Endometrial microvascular endothelial cells (primary cell): ENCODE results near the gene LUC7L2. TPM values are rescaled to one million over a fixed set of nuclear protein-coding genes. Genes with fewer than 3 reads are reported as not detected.
"Not testable (repeated sequence)": the region's sequence is repeated elsewhere in the genome, so short reads cannot be mapped to it uniquely, and the experiment has no call there.

ENCODE experiments used
- in situ Hi-C: cut with HindIII; loops from 2 replicates; pipeline ENCODE4 v1.10.0; 2017; ENCODE audit warnings: low sequenced_read_pairs, low pct_unique_long_range_greater_than_20kb; ENCODE audit errors: inconsistent ontology term
- total RNA-seq: library from RNA; depleted of rRNA; stranded (reverse); fragments of >200 nt; gene quantifications from one replicate; pipeline ENCODE4 v1.2.3, GENCODE V29; 2015; ENCODE audit errors: inconsistent ontology term

Gene LUC7L2
- total RNA-seq, 1 donor from 2014 or later, result 42.9 TPM

GRCh38 chr7:139429735-139430134 lies 70.0 kb downstream of the LUC7L2 start:
- in situ Hi-C loops, result not testable (repeated sequence)

- in situ Hi-C loops, result no loop called here
Measured at GRCh38 chr7:139430443-139430842, 70.7 kb downstream of the LUC7L2 start.

GRCh38 chr7:139431010-139431409 lies 71.3 kb downstream of the LUC7L2 start:
- in situ Hi-C loops, result no loop called here

- in situ Hi-C loops, result no loop called here
Measured at GRCh38 chr7:139431459-139431858, 71.8 kb downstream of the LUC7L2 start.

- in situ Hi-C loops, result no loop called here
Measured at GRCh38 chr7:139436806-139437205, 77.1 kb downstream of the LUC7L2 start.

- in situ Hi-C loops, result no loop called here
Measured at GRCh38 chr7:139439375-139439774, 79.7 kb downstream of the LUC7L2 start.

GRCh38 chr7:139441961-139442360 lies 82.3 kb downstream of the LUC7L2 start:
- in situ Hi-C loops, result no loop called here

- in situ Hi-C loops, result no loop called here
Measured at GRCh38 chr7:139446051-139446890, 86.6 kb downstream of the LUC7L2 start.

- in situ Hi-C loops, result no loop called here
Measured at GRCh38 chr7:139450851-139451250, 91.2 kb downstream of the LUC7L2 start.

- in situ Hi-C loops, result no loop called here
Measured at GRCh38 chr7:139451638-139452037, 91.9 kb downstream of the LUC7L2 start.

GRCh38 chr7:139452958-139453672 lies 93.4 kb downstream of the LUC7L2 start:
- in situ Hi-C loops, result no loop called here

GRCh38 chr7:139453673-139454321 lies 94.1 kb downstream of the LUC7L2 start:
- in situ Hi-C loops, result no loop called here

- in situ Hi-C loops, result no loop called here
Measured at GRCh38 chr7:139455789-139456188, 96.1 kb downstream of the LUC7L2 start.

- in situ Hi-C loops, result no loop called here
Measured at GRCh38 chr7:139456511-139456910, 96.8 kb downstream of the LUC7L2 start.

GRCh38 chr7:139457153-139457946 lies 97.7 kb downstream of the LUC7L2 start:
- in situ Hi-C loops, result no loop called here

- in situ Hi-C loops, result not testable (repeated sequence)
Measured at GRCh38 chr7:139463421-139463820, 103.7 kb downstream of the LUC7L2 start.

- in situ Hi-C loops, result not testable (repeated sequence)
Measured at GRCh38 chr7:139464511-139464910, 104.8 kb downstream of the LUC7L2 start.

GRCh38 chr7:139465072-139465471 lies 105.4 kb downstream of the LUC7L2 start:
- in situ Hi-C loops, result not testable (repeated sequence)

GRCh38 chr7:139467729-139468128 lies 108.0 kb downstream of the LUC7L2 start:
- in situ Hi-C loops, result not testable (repeated sequence)
